GM12878 (cell line): Measurements from ENCODE around the gene ULBP1. TPM values are rescaled to one million over a fixed set of nuclear protein-coding genes. Genes with fewer than 3 reads are reported as not detected.
"Not testable (repeated sequence)": the region's sequence is repeated elsewhere in the genome, so short reads cannot be mapped to it uniquely, and the experiment has no call there.

Source experiments
- ATAC-seq: fragments of 200-7000 bp; cut with Tn5 transposase; 3 replicates; pipeline ENCODE4 v1.9.1; 2020; ENCODE audit warnings: mild to moderate bottlenecking, moderate library complexity
- BruUV-seq: library from RNA; stranded (reverse); fragments of 400-500 nt; replicated peaks from 2 replicates; lab custom pipeline; 2021; lab: Mats Ljungman, UMichigan
- CTCF ChIA-PET: fragments of 300-600 bp; sonication (Branson Sonifier 250); formaldehyde crosslinking; extraction: SDS; loops from one replicate; lab custom pipeline; 2021; ENCODE audit warnings: inconsistent platforms; lab: Yijun Ruan, JAX
- POLR2A ChIA-PET: fragments of 350-600 bp; formaldehyde crosslinking; extraction: SDS; loops from one replicate; lab custom pipeline; 2021; ENCODE audit warnings: inconsistent platforms; lab: Charles Lee
- RAD21 ChIA-PET: fragments of 300-600 bp; sonication (Branson Sonifier 250); formaldehyde crosslinking; loops from one replicate; lab custom pipeline; 2023; ENCODE audit warnings: antibody characterized with exemption; ENCODE audit not compliant: unreplicated experiment; lab: Charles Lee
- SMC1A ChIA-PET: fragments of 300-600 bp; sonication (Branson Sonifier 250); formaldehyde crosslinking; loops from one replicate; lab custom pipeline; 2023; ENCODE audit not compliant: unreplicated experiment, uncharacterized antibody; lab: Charles Lee
- DNase-seq: peaks from one replicate; pipeline ENCODE4 v3.0.0-alpha.2; 2011; ENCODE audit warnings: low read depth, low spot score
- FAIRE-seq: peaks from 3 replicates; lab custom pipeline; 2011; peaks lifted over from hg19 to GRCh38; lab: Jason Lieb, UNC
- H2AFZ ChIP-seq: 2 replicates; pipeline ENCODE4 v1.6.0; 2011; ENCODE audit warnings: low read depth, low read length, control low read depth; ENCODE audit not compliant: control insufficient read depth
- H3K27ac ChIP-seq: 2 replicates; pipeline ENCODE4 v1.5.1; 2011; ENCODE audit warnings: control low read depth; ENCODE audit not compliant: control insufficient read depth, insufficient read depth
- H3K27me3 ChIP-seq, 2 experiments: replicated peaks in 1 of 2; 2 replicates each; pipeline versions ENCODE4 v1.6.0 to v1.6.1; 2011; ENCODE audit warnings: low read length in 1 of 2; ENCODE audit not compliant: control insufficient read depth in 2 of 2, insufficient read depth in 2 of 2
- H3K36me3 ChIP-seq, 2 experiments: 2 replicates each; pipeline ENCODE4 v1.5.1; 2011; ENCODE audit warnings: low read length in 1 of 2; ENCODE audit not compliant: control insufficient read depth in 2 of 2, insufficient read depth in 2 of 2
- H3K4me1 ChIP-seq: 2 replicates; pipeline ENCODE4 v1.6.1; 2011; ENCODE audit warnings: mild to moderate bottlenecking, low read length, moderate library complexity, mixed read lengths; ENCODE audit not compliant: control insufficient read depth, insufficient read depth
- H3K4me2 ChIP-seq: 2 replicates; pipeline ENCODE4 v1.6.0; 2011; ENCODE audit warnings: control low read depth; ENCODE audit not compliant: control insufficient read depth, insufficient read depth
- H3K4me3 ChIP-seq: fragments of 200-600 bp; sonication (generic); 2 replicates; pipeline ENCODE4 v1.5.1; 2016
- H3K79me2 ChIP-seq: 2 replicates; pipeline ENCODE4 v1.6.0; 2011; ENCODE audit warnings: low read length; ENCODE audit not compliant: control insufficient read depth, insufficient read depth
- H3K9ac ChIP-seq: 2 replicates; pipeline ENCODE4 v1.8.0; 2011; ENCODE audit warnings: low read length, control low read depth, mixed read lengths; ENCODE audit not compliant: control insufficient read depth, insufficient read depth
- H3K9me3 ChIP-seq: replicated peaks from 3 replicates; pipeline ENCODE4 v1.5.1; 2011; ENCODE audit warnings: mild to moderate bottlenecking, low read length; ENCODE audit not compliant: control insufficient read depth, insufficient read depth
- H4K20me1 ChIP-seq: 2 replicates; pipeline ENCODE4 v1.6.0; 2011; ENCODE audit not compliant: control insufficient read depth, insufficient read depth
- WGBS: methylation state at CpG from one replicate; pipeline ENCODE4 v1.1.6; 2016; ENCODE audit warnings: low lambda C conversion rate; ENCODE audit not compliant: insufficient replicate concordance, insufficient coverage; ENCODE audit errors: missing lambda C conversion rate; 5-methylcytosine and 5-hydroxymethylcytosine counted together
- in situ Hi-C: fragments of 300-500 bp; cut with MboI; formaldehyde crosslinking; loops from 9 replicates; pipeline ENCODE4 v1.14.3; 2018; ENCODE audit warnings: mixed read lengths
- intact Hi-C: fragments of 100-400 bp; cut with micrococcal nuclease; formaldehyde crosslinking; loops from one replicate; pipeline ENCODE4 v1.14.2; 2022; ENCODE audit not compliant: unreplicated experiment
- polyA plus RNA-seq, 11 experiments: library from polyadenylated mRNA; depleted of rRNA in 4 of 11; unstranded in 6 of 11; stranded (reverse) in 5 of 11; fragments of >200 nt; fragmentation: Nextera tagmentation in 4 of 11; fragmentation: Illumina TruSeq in 1 of 11; extraction: Ambion mirVana in 4 of 11; extraction: Trizol in 1 of 11; gene quantifications; 1 replicate in 1 of 11; 2 replicates in 10 of 11; pipeline versions ENCODE4 v1.2.1 to v1.2.3, GENCODE V29; 2011 to 2016; ENCODE audit warnings: inconsistent platforms in 2 of 11, missing spikeins in 2 of 11, low read depth in 1 of 11
- total RNA-seq, 4 experiments: library from RNA; depleted of rRNA in 3 of 4; stranded (reverse); fragments of >200 nt in 3 of 4; fragmentation: Illumina TruSeq in 1 of 4; extraction: Trizol in 1 of 4; gene quantifications; 2 replicates each; pipeline versions ENCODE4 v1.2.1 to v1.2.3, GENCODE V29; 2013 to 2021

Gene ULBP1
- total and polyA plus RNA-seq, 10 of the 15 experiments (the other 5 are each of a cell fraction or from before 2014, with no cell fraction given): 0.02 to 0.12 (median 0.04) TPM; not detected in 7

DNA sequence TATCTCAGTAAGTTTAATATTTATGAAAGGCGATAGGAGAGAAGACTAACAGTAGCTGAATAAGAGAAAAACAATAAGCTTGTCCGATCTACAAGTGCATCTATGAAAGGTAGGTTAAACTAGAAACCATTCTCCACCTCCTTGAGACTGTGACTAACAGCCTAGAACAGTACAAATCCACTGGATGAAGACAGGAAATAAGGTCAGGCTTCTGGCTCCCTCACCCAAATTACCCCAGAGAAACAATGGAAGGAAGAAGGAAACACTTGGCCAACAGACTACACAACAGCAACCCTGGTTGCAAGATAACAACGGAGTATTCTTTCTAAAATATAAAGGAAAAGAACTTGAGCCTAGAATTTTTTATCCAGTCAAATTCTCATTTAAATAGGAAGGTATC lies 5.6 kb upstream of the ULBP1 start:
- POLR2A ChIA-PET, H3K4me1 ChIP-seq, H3K79me2 ChIP-seq, DNase-seq, H4K20me1 ChIP-seq, H3K9ac ChIP-seq, FAIRE-seq, H3K4me3 ChIP-seq, intact Hi-C loops, H3K9me3 ChIP-seq, H3K36me3 ChIP-seq, H3K4me2 ChIP-seq, H3K27ac ChIP-seq, SMC1A ChIA-PET, BruUV-seq, RAD21 ChIA-PET, ATAC-seq, H2AFZ ChIP-seq, in situ Hi-C loops, H3K27me3 ChIP-seq: not testable (repeated sequence)
- 18% methylated on average over 3 of the region's 3 CpGs for WGBS
- CTCF ChIA-PET: interaction anchor here (2.3 kb wide), 1 partner anchor 59 kb away, joined by 9 read pairs; no protein-coding TSS in a partner anchor

- H3K9me3 ChIP-seq, POLR2A ChIA-PET, intact Hi-C loops, H3K9ac ChIP-seq, FAIRE-seq, H3K36me3 ChIP-seq, H4K20me1 ChIP-seq, H3K79me2 ChIP-seq, H2AFZ ChIP-seq, BruUV-seq, DNase-seq, RAD21 ChIA-PET, H3K4me3 ChIP-seq, in situ Hi-C loops, ATAC-seq, H3K27ac ChIP-seq, H3K4me1 ChIP-seq, H3K4me2 ChIP-seq: not testable (repeated sequence)
- ChIA-PET CTCF (interaction anchor here (1.0 kb wide), 1 partner anchor 47 kb away, joined by 3 read pairs; no protein-coding TSS in a partner anchor), SMC1A (interaction anchor here (1.5 kb wide), 1 partner anchor 57 kb away, joined by 3 read pairs; no protein-coding TSS in a partner anchor)
- peaks cover 12 to 18% of the 10 kb centered on the region in 2 experiments for H3K27me3 ChIP-seq
- 14% methylated on average over 4 of the region's 4 CpGs for WGBS
Measured at GRCh38 chr6:149959806-149960205, 3.9 kb upstream of the ULBP1 start.
